ENCODE results near the gene SRSF8. TPM values are rescaled to one million over a fixed set of nuclear protein-coding genes. Genes with fewer than 3 reads are reported as not detected.

The SRSF8 gene
- total and polyA plus RNA-seq, 2 donors (not counting 1 experiment from before 2014, with no cell fraction given): 44.4 to 69.5 TPM

GRCh38 chr11:95101935-95102334, 35.2 kb downstream of the SRSF8 start:
- DNase-seq (no peak), ATAC-seq (ENCODE audit: low read depth) (no peak)
- POLR2A ChIA-PET: interaction anchor here (1.0 kb wide), 1 partner anchor 51 kb away, joined by 4 read pairs; no protein-coding TSS in a partner anchor
- Histone ChIP-seq H3K9ac (ENCODE audit: low read length) (no peak overlapping the region), H3K9me3 (ENCODE audit: control extremely low read depth in 1 of 3, control insufficient read depth in 2 of 3, insufficient read depth in 1 of 3, low read length in 2 of 3) (no peaks in the 10 kb centered on the region), H3K4me2 (replicated peaks; ENCODE audit: low read depth, low read length, poor library complexity, severe bottlenecking) (no peak overlapping the region), H3K4me3 (ENCODE audit: control extremely low read depth in 1 of 5, extremely low read depth in 1 of 5, insufficient read depth in 1 of 5, low read depth in 2 of 5, low read length in 4 of 5) (no peak overlapping the region), H3K27ac (ENCODE audit: low read length in 2 of 2) (no peak overlapping the region), H3K4me1 (ENCODE audit: control insufficient read depth in 2 of 2, insufficient read depth in 2 of 2, low read length in 2 of 2) (peaks cover 26 to 27% of the 10 kb centered on the region in 2 donors), H4K20me1 (ENCODE audit: control insufficient read depth, insufficient read depth, low read length, poor library complexity, severe bottlenecking) (peaks cover 10% of the 10 kb centered on the region), H3K27me3 (replicated peaks in 1 of 4; ENCODE audit: control extremely low read depth in 1 of 4, control insufficient read depth in 3 of 4, insufficient read depth in 4 of 4, low read length in 3 of 4) (no peaks in the 10 kb centered on the region), H3K79me2 (ENCODE audit: control insufficient read depth, insufficient read depth, low read length) (peaks cover 69% of the 10 kb centered on the region), H2AFZ (ENCODE audit: insufficient read depth, low read depth, low read length, poor library complexity, severe bottlenecking) (no peak overlapping the region), H3K36me3 (replicated peaks in 1 of 2; ENCODE audit: control extremely low read depth in 1 of 2, control insufficient read depth in 1 of 2, extremely low read depth in 1 of 2, insufficient read depth in 2 of 2, low read length in 1 of 2) (peaks cover 0 to 3% of the 10 kb centered on the region in 2 experiments)
- Mint-ChIP-seq H3K27me3 (no peaks in the 10 kb centered on the region), H3K9me3 (ENCODE audit: insufficient read depth) (no peaks in the 10 kb centered on the region), H3K27ac (no peak overlapping the region), H3K4me3 (no peak overlapping the region), H3K4me1 (peaks cover 63% of the 10 kb centered on the region)
- no peak for TF ChIP-seq CTCF (IDR thresholded peaks at IDR 0.05)
- intact Hi-C loops (cut with micrococcal nuclease): no loop called here
- 83% methylated on average over 1 of the region's 1 CpG for WGBS (ENCODE audit: insufficient coverage)
- CTCF ChIA-PET: interaction anchor here (0.6 to 2.6 kb wide), 4 partner anchors 13 to 937 kb away, joined by 3 to 8 read pairs (median 4); partner anchors contain the start of genes ENDOD1 and SRSF8

GRCh38 chr11:95102733-95103132, 36.0 kb downstream of the SRSF8 start:
- TF ChIP-seq CTCF (IDR thresholded peaks at IDR 0.05) (no peak), EZH2 (IDR thresholded peaks at IDR 0.05; ENCODE audit: borderline replicate concordance, insufficient read depth, low read depth, low read length, poor library complexity, severe bottlenecking) (no peak)
- H3K4me2 ChIP-seq (replicated peaks; ENCODE audit: low read depth, low read length, poor library complexity, severe bottlenecking): no peak overlapping the region
- peaks cover 25 to 28% of the 10 kb centered on the region in 2 donors for H3K4me1 ChIP-seq (ENCODE audit: control insufficient read depth in 2 of 2, insufficient read depth in 2 of 2, low read length in 2 of 2)
- no peaks in the 10 kb centered on the region for H3K9me3 Mint-ChIP-seq (ENCODE audit: insufficient read depth)
- ChIA-PET CTCF (interaction anchor here (0.6 to 2.6 kb wide), 5 partner anchors 13 to 937 kb away, joined by 3 to 8 read pairs (median 4); partner anchors contain the start of genes ENDOD1 and SRSF8), POLR2A (interaction anchor here (1.0 kb wide), 1 partner anchor 50 kb away, joined by 4 read pairs; no protein-coding TSS in a partner anchor)
- peaks cover 10% of the 10 kb centered on the region for H4K20me1 ChIP-seq (ENCODE audit: control insufficient read depth, insufficient read depth, low read length, poor library complexity, severe bottlenecking)
- peaks cover 0 to 3% of the 10 kb centered on the region in 2 experiments for H3K36me3 ChIP-seq (replicated peaks in 1 of 2; ENCODE audit: control extremely low read depth in 1 of 2, control insufficient read depth in 1 of 2, extremely low read depth in 1 of 2, insufficient read depth in 2 of 2, low read length in 1 of 2)
- no peak overlapping the region for H3K9ac ChIP-seq (ENCODE audit: low read length)
- peaks cover 63% of the 10 kb centered on the region for H3K79me2 ChIP-seq (ENCODE audit: control insufficient read depth, insufficient read depth, low read length)
- H3K4me3 ChIP-seq (ENCODE audit: control extremely low read depth in 1 of 5, extremely low read depth in 1 of 5, insufficient read depth in 1 of 5, low read depth in 2 of 5, low read length in 4 of 5): no peak overlapping the region
- no peak for DNase-seq
- H3K27me3 Mint-ChIP-seq: no peaks in the 10 kb centered on the region
- no peaks in the 10 kb centered on the region for H3K27me3 ChIP-seq (replicated peaks in 1 of 4; ENCODE audit: control extremely low read depth in 1 of 4, control insufficient read depth in 3 of 4, insufficient read depth in 4 of 4, low read length in 3 of 4)
- no peaks in the 10 kb centered on the region for H3K9me3 ChIP-seq (ENCODE audit: control extremely low read depth in 1 of 3, control insufficient read depth in 2 of 3, insufficient read depth in 1 of 3, low read length in 2 of 3)
- H3K27ac ChIP-seq (ENCODE audit: low read length in 2 of 2): no peak overlapping the region
- intact Hi-C loops (cut with micrococcal nuclease): no loop called here
- H3K4me1 Mint-ChIP-seq: peaks cover 60% of the 10 kb centered on the region
- no peak overlapping the region for H3K27ac Mint-ChIP-seq
- no peak overlapping the region for H3K4me3 Mint-ChIP-seq
- WGBS (ENCODE audit: insufficient coverage): 83% methylated on average over 1 of the region's 2 CpGs
- ATAC-seq (ENCODE audit: low read depth): no peak
- H2AFZ ChIP-seq (ENCODE audit: insufficient read depth, low read depth, low read length, poor library complexity, severe bottlenecking): no peak overlapping the region

Data from B cell (primary cell).